ENCODE data around the gene SPATA9. TPM values are rescaled to one million over a fixed set of nuclear protein-coding genes. Genes with fewer than 3 reads are reported as not detected.

Gene SPATA9
- total RNA-seq, 4 donors from 2014 or later = 0.84 to 2.4 (median 1.4) TPM

GRCh38 chr5:95690333-95690732 is 7.5 kb upstream of the SPATA9 start:
- TF ChIP-seq CTCF (IDR thresholded peaks at IDR 0.05) = no peak
- ATAC-seq (ENCODE audit: low FRiP score) (no peak), DNase-seq (ENCODE audit: low spot score) (no peak)

GRCh38 chr5:95689680-95690079 is 6.9 kb upstream of the SPATA9 start:
- no peak for TF ChIP-seq CTCF (IDR thresholded peaks at IDR 0.05)
- ATAC-seq (ENCODE audit: low FRiP score) = no peak
- DNase-seq (ENCODE audit: low spot score) = no peak

GRCh38 chr5:95686651-95687050 is 3.9 kb upstream of the SPATA9 start:
- ATAC-seq (ENCODE audit: low FRiP score) (no peak), DNase-seq (ENCODE audit: low spot score) (no peak)
- no peak for TF ChIP-seq CTCF (IDR thresholded peaks at IDR 0.05)

- no peak for DNase-seq (ENCODE audit: low spot score)
- TF ChIP-seq CTCF (IDR thresholded peaks at IDR 0.05) = no peak
- no peak for ATAC-seq (ENCODE audit: low FRiP score)
These were observed 1.6 kb upstream of the SPATA9 start for GRCh38 chr5:95684361-95684760.

GRCh38 chr5:95673081-95673480 is 9.7 kb downstream of the SPATA9 start:
- ATAC-seq (ENCODE audit: low FRiP score) = no peak
- TF ChIP-seq CTCF (IDR thresholded peaks at IDR 0.05) = no peak
- DNase-seq (ENCODE audit: low spot score) = no peak

- DNase-seq (ENCODE audit: low spot score) = no peak
- TF ChIP-seq CTCF (IDR thresholded peaks at IDR 0.05) = no peak
- no peak for ATAC-seq (ENCODE audit: low FRiP score)
These were observed 10.2 kb downstream of the SPATA9 start for GRCh38 chr5:95672641-95673040.

GRCh38 chr5:95671826-95672225 is 11.0 kb downstream of the SPATA9 start:
- no peak for DNase-seq (ENCODE audit: low spot score)
- TF ChIP-seq CTCF (IDR thresholded peaks at IDR 0.05) = no peak
- ATAC-seq (ENCODE audit: low FRiP score) = no peak
